WTC11 (cell line): ENCODE results near the gene ACTG2. TPM values are rescaled to one million over a fixed set of nuclear protein-coding genes. Genes with fewer than 3 reads are reported as not detected.

Source experiments
- ATAC-seq: fragments of 200-7000 bp; cut with Tn5 transposase; 2 replicates; pipeline ENCODE4 v1.10.0; 2021; ENCODE audit warnings: mild to moderate bottlenecking, moderate library complexity
- CTCF ChIA-PET: fragments of 300-600 bp; sonication (Branson Sonifier 250); formaldehyde crosslinking; loops from one replicate; lab custom pipeline; 2021; ENCODE audit warnings: antibody characterized with exemption; lab: Charles Lee
- POLR2A ChIA-PET: fragments of 350-600 bp; sonication (Branson Sonifier 250); formaldehyde crosslinking; loops from one replicate; lab custom pipeline; 2021; ENCODE audit warnings: antibody characterized with exemption; lab: Charles Lee
- DNase-seq: peaks from one replicate; pipeline ENCODE4 v3.0.0; 2021; ENCODE audit warnings: low spot score
- H3K27ac Mint-ChIP-seq: 2 replicates; pipeline ENCODE4 v1.8.0; 2021; ENCODE audit warnings: mixed read lengths
- H3K27me3 Mint-ChIP-seq: 2 replicates; pipeline ENCODE4 v1.8.0; 2021; ENCODE audit warnings: low read depth, mild to moderate bottlenecking, moderate library complexity, mixed read lengths
- H3K36me3 Mint-ChIP-seq: 2 replicates; pipeline ENCODE4 v1.8.0; 2021; ENCODE audit warnings: mixed read lengths
- H3K4me1 Mint-ChIP-seq: 2 replicates; pipeline ENCODE4 v1.8.0; 2022; ENCODE audit warnings: mixed read lengths
- H3K4me3 Mint-ChIP-seq: 2 replicates; pipeline ENCODE4 v1.8.0; 2021; ENCODE audit warnings: mild to moderate bottlenecking, moderate library complexity, mixed read lengths
- H3K9me3 Mint-ChIP-seq: 2 replicates; pipeline ENCODE4 v1.8.0; 2021; ENCODE audit warnings: mixed read lengths
- HMGA2 ChIP-seq: fragments of 250-450 bp; sonication (Bioruptor Pico); IDR thresholded peaks from 2 replicates; pipeline ENCODE4 v1.4.0; 2021; ENCODE audit warnings: mild to moderate bottlenecking, moderate library complexity
- NFATC4 ChIP-seq: fragments of 250-450 bp; sonication (Bioruptor Pico); IDR thresholded peaks from 2 replicates; pipeline ENCODE4 v1.9.0; 2021; ENCODE audit warnings: mild to moderate bottlenecking
- NR2C2 ChIP-seq: sonication (generic); formaldehyde crosslinking; IDR thresholded peaks from 2 replicates; pipeline ENCODE4 v1.8.0; 2022; ENCODE audit warnings: mild to moderate bottlenecking, missing genetic modification reagents
- PRRX2 ChIP-seq: fragments of 250-450 bp; sonication (Bioruptor Pico); IDR thresholded peaks from 2 replicates; pipeline ENCODE4 v1.8.0; 2021; ENCODE audit warnings: mild to moderate bottlenecking
- RELA ChIP-seq: sonication (generic); formaldehyde crosslinking; IDR thresholded peaks from 2 replicates; pipeline ENCODE4 v1.8.1; 2022; ENCODE audit warnings: missing genetic modification reagents, mild to moderate bottlenecking, borderline replicate concordance
- RORB ChIP-seq: fragments of 250-450 bp; sonication (Bioruptor Pico); IDR thresholded peaks from 2 replicates; pipeline ENCODE4 v1.9.0; 2021; ENCODE audit warnings: mild to moderate bottlenecking
- SMAD3 ChIP-seq: sonication (generic); formaldehyde crosslinking; IDR thresholded peaks from 2 replicates; pipeline ENCODE4 v1.8.0; 2022; ENCODE audit warnings: missing genetic modification reagents, mild to moderate bottlenecking, borderline replicate concordance
- TCF7 ChIP-seq: sonication (generic); formaldehyde crosslinking; IDR thresholded peaks from 2 replicates; pipeline ENCODE4 v1.8.0; 2022; ENCODE audit warnings: mild to moderate bottlenecking, low read depth, missing genetic modification reagents, moderate library complexity
- TEAD1 ChIP-seq: sonication (generic); formaldehyde crosslinking; IDR thresholded peaks from 2 replicates; pipeline ENCODE4 v1.8.0; 2022; ENCODE audit warnings: mild to moderate bottlenecking, missing genetic modification reagents
- ZNF396 ChIP-seq: fragments of 250-450 bp; sonication (Bioruptor Pico); IDR thresholded peaks from 2 replicates; pipeline ENCODE4 v1.8.0; 2021; ENCODE audit warnings: mild to moderate bottlenecking, moderate library complexity, borderline replicate concordance
- ZNF416 ChIP-seq: fragments of 250-450 bp; sonication (Bioruptor Pico); IDR thresholded peaks from 2 replicates; pipeline ENCODE4 v1.9.0; 2021; ENCODE audit warnings: mild to moderate bottlenecking, inconsistent platforms
- ZNF423 ChIP-seq: fragments of 250-450 bp; sonication (Bioruptor Pico); IDR thresholded peaks from 2 replicates; pipeline ENCODE4 v2.1.2; 2022; ENCODE audit warnings: mild to moderate bottlenecking, moderate library complexity
- total RNA-seq: library from RNA; stranded (reverse); gene quantifications from 3 replicates; pipeline ENCODE4 v1.2.3, GENCODE V29; 2021
- TF ChIP-seq, protein P1 (sequence below): sonication (generic); formaldehyde crosslinking; IDR thresholded peaks from 2 replicates; pipeline ENCODE4 v1.8.1; 2022; ENCODE audit warnings: low read depth, missing genetic modification reagents, borderline replicate concordance
- TF ChIP-seq, protein P2 (sequence below): sonication (generic); formaldehyde crosslinking; IDR thresholded peaks from 2 replicates; pipeline ENCODE4 v1.8.1; 2022; ENCODE audit warnings: mild to moderate bottlenecking, moderate library complexity, missing genetic modification reagents
- TF ChIP-seq, protein P3 (sequence below): fragments of 250-450 bp; sonication (Bioruptor Pico); IDR thresholded peaks from 2 replicates; pipeline ENCODE4 v2.1.2; 2022; ENCODE audit warnings: mild to moderate bottlenecking, moderate library complexity
- TF ChIP-seq, protein P4 (sequence below): fragments of 250-450 bp; sonication (Bioruptor Pico); IDR thresholded peaks from 2 replicates; pipeline ENCODE4 v1.9.0; 2021; ENCODE audit warnings: moderate library complexity, mild to moderate bottlenecking, inconsistent platforms, borderline replicate concordance
- TF ChIP-seq, protein P5 (sequence below): fragments of 250-450 bp; sonication (Bioruptor Pico); IDR thresholded peaks from 2 replicates; pipeline ENCODE4 v1.9.0; 2021; ENCODE audit warnings: mild to moderate bottlenecking
- TF ChIP-seq, protein P6 (sequence below): sonication (generic); formaldehyde crosslinking; IDR thresholded peaks from 2 replicates; pipeline ENCODE4 v1.8.0; 2022; ENCODE audit warnings: mild to moderate bottlenecking, missing genetic modification reagents
- TF ChIP-seq, protein P7 (sequence below): sonication (generic); formaldehyde crosslinking; IDR thresholded peaks from 2 replicates; pipeline ENCODE4 v1.8.0; 2023; ENCODE audit warnings: missing genetic modification reagents

The ACTG2 gene
- total RNA-seq, 1 experiment from 2014 or later: 2.7 TPM

DNA sequence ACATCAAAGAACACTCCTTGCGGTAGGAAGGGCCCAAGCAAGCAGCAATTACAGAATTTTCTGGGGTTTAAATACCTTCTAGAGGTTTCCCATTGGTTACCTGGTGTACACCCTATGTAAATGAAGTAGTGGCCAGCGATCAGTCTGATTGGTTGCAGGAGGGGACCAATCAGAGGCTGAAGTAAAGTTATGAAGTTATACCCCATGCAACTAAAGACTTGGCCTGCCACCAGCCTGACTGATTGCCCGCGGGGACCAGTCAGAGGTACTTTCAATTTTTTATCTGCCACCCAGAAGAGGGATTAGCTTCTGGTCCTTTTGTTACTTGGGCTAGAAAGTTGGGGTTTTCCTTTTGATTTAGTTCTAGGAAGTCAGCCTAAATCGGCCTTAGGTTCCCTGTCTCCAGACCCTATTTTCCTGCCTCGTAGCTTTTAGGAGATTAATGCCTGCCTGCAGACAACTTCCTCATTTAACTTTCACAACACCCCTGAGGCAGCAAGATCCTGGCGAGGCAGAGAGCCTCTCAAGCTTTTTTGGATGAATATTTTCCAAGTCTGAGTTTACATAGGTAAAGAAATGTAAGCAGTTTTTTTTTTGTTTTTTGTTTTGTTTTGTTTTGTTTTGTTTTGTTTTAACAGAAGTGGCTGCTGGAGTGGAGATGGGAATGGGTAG, 32.4 kb downstream of the ACTG2 start (continued):
- no peak for TF ChIP-seq NFATC4 (CRISPR knock-in tag)
- no peak for TF ChIP-seq TEAD1 (CRISPR knock-in tag)
- no peak for TF ChIP-seq SMAD3
- no peak for TF ChIP-seq ZNF416 (CRISPR knock-in tag)
- no peak for TF ChIP-seq ZNF423 (CRISPR knock-in tag)
- TF ChIP-seq, protein P1, sequence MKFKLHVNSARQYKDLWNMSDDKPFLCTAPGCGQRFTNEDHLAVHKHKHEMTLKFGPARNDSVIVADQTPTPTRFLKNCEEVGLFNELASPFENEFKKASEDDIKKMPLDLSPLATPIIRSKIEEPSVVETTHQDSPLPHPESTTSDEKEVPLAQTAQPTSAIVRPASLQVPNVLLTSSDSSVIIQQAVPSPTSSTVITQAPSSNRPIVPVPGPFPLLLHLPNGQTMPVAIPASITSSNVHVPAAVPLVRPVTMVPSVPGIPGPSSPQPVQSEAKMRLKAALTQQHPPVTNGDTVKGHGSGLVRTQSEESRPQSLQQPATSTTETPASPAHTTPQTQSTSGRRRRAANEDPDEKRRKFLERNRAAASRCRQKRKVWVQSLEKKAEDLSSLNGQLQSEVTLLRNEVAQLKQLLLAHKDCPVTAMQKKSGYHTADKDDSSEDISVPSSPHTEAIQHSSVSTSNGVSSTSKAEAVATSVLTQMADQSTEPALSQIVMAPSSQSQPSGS (CRISPR knock-in tag): no peak
- TF ChIP-seq, protein P2, sequence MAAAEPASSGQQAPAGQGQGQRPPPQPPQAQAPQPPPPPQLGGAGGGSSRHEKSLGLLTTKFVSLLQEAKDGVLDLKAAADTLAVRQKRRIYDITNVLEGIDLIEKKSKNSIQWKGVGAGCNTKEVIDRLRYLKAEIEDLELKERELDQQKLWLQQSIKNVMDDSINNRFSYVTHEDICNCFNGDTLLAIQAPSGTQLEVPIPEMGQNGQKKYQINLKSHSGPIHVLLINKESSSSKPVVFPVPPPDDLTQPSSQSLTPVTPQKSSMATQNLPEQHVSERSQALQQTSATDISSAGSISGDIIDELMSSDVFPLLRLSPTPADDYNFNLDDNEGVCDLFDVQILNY (CRISPR knock-in tag): no peak
- no peak for TF ChIP-seq HMGA2 (CRISPR knock-in tag)
- TF ChIP-seq, protein P3, sequence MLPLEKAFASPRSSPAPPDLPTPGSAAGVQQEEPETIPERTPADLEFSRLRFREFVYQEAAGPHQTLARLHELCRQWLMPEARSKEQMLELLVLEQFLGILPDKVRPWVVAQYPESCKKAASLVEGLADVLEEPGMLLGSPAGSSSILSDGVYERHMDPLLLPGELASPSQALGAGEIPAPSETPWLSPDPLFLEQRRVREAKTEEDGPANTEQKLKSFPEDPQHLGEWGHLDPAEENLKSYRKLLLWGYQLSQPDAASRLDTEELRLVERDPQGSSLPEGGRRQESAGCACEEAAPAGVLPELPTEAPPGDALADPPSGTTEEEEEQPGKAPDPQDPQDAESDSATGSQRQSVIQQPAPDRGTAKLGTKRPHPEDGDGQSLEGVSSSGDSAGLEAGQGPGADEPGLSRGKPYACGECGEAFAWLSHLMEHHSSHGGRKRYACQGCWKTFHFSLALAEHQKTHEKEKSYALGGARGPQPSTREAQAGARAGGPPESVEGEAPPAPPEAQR (CRISPR knock-in tag): no peak
- no peak for TF ChIP-seq RORB
- TF ChIP-seq, protein P4, sequence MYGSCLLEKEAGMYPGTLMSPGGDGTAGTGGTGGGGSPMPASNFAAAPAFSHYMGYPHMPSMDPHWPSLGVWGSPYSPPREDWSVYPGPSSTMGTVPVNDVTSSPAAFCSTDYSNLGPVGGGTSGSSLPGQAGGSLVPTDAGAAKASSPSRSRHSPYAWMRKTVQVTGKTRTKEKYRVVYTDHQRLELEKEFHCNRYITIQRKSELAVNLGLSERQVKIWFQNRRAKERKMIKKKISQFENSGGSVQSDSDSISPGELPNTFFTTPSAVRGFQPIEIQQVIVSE (CRISPR knock-in tag): no peak
- TF ChIP-seq ZNF396 (CRISPR knock-in tag): no peak

DNA sequence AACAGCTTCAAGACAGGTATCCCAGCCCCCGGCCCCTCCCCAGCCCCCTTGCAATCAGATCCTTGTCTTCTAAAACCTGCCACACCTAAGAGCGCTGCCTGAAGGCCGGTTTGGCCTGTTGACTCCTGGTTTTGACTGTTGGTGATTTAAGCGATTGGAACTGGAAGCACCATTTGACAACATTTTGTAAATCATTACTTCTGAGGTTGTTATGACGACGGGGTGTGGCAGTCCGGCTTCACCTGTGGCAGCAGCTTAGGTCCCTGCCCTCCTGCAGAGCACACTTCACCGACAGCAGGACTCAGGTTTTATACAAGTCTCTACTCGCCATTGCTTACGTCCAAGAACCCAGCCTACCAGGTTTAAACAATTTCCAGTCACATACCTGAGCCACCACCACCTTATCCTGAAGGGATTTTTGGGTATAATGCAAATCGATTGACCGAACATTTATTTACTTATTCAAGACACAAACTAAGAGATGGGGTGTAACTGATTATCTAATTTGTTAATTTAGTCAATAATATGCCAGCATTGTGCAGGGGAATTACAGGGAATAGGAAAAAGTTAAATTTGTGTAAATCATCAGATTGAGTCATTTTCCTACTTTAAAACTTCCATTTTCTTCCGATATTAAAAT, 33.2 kb downstream of the ACTG2 start:
- TF ChIP-seq RELA (CRISPR knock-in tag): no peak
- TF ChIP-seq NFATC4 (CRISPR knock-in tag): no peak
- TF ChIP-seq, protein P5, sequence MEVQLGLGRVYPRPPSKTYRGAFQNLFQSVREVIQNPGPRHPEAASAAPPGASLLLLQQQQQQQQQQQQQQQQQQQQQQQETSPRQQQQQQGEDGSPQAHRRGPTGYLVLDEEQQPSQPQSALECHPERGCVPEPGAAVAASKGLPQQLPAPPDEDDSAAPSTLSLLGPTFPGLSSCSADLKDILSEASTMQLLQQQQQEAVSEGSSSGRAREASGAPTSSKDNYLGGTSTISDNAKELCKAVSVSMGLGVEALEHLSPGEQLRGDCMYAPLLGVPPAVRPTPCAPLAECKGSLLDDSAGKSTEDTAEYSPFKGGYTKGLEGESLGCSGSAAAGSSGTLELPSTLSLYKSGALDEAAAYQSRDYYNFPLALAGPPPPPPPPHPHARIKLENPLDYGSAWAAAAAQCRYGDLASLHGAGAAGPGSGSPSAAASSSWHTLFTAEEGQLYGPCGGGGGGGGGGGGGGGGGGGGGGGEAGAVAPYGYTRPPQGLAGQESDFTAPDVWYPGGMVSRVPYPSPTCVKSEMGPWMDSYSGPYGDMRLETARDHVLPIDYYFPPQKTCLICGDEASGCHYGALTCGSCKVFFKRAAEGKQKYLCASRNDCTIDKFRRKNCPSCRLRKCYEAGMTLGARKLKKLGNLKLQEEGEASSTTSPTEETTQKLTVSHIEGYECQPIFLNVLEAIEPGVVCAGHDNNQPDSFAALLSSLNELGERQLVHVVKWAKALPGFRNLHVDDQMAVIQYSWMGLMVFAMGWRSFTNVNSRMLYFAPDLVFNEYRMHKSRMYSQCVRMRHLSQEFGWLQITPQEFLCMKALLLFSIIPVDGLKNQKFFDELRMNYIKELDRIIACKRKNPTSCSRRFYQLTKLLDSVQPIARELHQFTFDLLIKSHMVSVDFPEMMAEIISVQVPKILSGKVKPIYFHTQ (CRISPR knock-in tag): no peak
- no peak for TF ChIP-seq NR2C2 (CRISPR knock-in tag)
- no peak for TF ChIP-seq PRRX2 (CRISPR knock-in tag)
- TF ChIP-seq, protein P6, sequence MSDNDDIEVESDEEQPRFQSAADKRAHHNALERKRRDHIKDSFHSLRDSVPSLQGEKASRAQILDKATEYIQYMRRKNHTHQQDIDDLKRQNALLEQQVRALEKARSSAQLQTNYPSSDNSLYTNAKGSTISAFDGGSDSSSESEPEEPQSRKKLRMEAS (CRISPR knock-in tag): no peak
- no peak for TF ChIP-seq TCF7 (CRISPR knock-in tag)
- TF ChIP-seq, protein P7, sequence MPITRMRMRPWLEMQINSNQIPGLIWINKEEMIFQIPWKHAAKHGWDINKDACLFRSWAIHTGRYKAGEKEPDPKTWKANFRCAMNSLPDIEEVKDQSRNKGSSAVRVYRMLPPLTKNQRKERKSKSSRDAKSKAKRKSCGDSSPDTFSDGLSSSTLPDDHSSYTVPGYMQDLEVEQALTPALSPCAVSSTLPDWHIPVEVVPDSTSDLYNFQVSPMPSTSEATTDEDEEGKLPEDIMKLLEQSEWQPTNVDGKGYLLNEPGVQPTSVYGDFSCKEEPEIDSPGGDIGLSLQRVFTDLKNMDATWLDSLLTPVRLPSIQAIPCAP: no peak
- ChIA-PET POLR2A (no interaction called here), CTCF (no interaction called here)
- no peaks in the 10 kb centered on the region for H3K9me3 Mint-ChIP-seq
- ATAC-seq (no peak), DNase-seq (no peak)
- H3K4me1 Mint-ChIP-seq: peaks cover 27% of the 10 kb centered on the region
- peak overlapping the region; percentile 92 for H3K27ac Mint-ChIP-seq
- no peaks in the 10 kb centered on the region for H3K36me3 Mint-ChIP-seq
- H3K27me3 Mint-ChIP-seq: peaks cover 4% of the 10 kb centered on the region
- H3K4me3 Mint-ChIP-seq: peak overlapping the region; percentile 91
